ENCODE data around the gene TSPAN16.
"Not testable (repeated sequence)": the region's sequence is repeated elsewhere in the genome, so short reads cannot be mapped to it uniquely, and the experiment has no call there.

Gene TSPAN16

DNA sequence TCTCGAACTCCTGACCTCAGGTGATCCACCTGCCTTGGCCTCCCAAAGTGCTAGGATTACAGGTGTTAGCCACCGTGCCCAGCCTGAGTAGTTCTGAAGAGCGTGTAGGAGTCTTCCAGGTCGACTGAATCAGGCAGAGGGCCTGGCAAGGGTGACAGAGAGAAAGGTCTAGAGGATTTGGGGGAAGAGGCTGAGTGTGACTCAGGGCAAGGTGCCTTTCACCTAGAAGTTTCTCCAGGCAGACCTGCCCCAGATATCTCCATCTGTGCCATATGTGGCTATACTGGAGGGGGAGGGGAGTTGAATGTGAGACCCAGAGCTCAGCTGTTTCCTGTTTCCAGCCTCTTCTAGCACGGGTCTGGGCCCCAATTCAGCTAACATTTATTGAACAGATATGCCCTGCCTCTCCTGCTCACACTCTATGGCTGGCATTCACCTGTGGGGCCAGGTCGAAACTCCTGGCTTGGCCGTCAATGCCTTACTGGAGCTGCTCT lies 51.6 kb downstream of the TSPAN16 start:
- DNase-seq = no peak

DNA sequence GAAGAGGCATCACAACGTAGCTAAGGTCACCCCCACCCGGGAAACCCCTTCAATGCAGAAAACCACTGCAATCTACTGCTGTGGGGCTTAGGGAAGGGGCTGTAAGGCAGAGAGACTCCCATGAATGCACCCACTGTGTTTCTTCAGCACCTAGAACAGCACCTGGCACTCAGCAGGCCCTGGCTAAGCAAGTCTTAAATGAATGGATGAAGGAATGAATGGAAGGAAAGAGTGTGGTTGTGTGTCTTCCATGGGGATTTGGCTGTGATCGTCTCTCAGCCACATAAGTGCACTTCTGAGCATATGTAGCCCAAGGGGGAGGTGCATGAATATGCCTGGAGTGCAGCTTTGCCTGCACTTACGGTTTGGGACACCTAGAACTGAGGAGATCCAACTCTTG lies 53.2 kb downstream of the TSPAN16 start:
- no peak for DNase-seq

DNA sequence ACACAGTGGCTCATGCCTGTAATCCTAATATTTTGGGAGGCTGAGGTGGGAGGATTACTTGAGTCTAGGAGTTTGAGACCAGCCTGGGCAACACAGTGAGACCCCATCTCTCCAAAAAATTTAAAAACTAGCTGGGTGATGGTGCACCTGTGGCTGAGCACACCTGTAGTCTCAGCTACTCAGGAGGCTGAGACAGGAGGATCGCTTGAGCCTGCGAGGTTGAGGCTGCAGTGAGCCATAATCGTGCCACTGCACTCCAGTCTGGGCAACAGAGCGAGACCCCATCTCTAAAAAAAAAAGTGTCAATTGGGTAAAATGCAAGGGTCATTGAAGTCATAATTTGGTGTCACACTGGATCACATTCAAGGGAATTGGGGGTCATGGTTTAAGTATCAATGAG lies 58.1 kb downstream of the TSPAN16 start:
- DNase-seq = not testable (repeated sequence)

DNA sequence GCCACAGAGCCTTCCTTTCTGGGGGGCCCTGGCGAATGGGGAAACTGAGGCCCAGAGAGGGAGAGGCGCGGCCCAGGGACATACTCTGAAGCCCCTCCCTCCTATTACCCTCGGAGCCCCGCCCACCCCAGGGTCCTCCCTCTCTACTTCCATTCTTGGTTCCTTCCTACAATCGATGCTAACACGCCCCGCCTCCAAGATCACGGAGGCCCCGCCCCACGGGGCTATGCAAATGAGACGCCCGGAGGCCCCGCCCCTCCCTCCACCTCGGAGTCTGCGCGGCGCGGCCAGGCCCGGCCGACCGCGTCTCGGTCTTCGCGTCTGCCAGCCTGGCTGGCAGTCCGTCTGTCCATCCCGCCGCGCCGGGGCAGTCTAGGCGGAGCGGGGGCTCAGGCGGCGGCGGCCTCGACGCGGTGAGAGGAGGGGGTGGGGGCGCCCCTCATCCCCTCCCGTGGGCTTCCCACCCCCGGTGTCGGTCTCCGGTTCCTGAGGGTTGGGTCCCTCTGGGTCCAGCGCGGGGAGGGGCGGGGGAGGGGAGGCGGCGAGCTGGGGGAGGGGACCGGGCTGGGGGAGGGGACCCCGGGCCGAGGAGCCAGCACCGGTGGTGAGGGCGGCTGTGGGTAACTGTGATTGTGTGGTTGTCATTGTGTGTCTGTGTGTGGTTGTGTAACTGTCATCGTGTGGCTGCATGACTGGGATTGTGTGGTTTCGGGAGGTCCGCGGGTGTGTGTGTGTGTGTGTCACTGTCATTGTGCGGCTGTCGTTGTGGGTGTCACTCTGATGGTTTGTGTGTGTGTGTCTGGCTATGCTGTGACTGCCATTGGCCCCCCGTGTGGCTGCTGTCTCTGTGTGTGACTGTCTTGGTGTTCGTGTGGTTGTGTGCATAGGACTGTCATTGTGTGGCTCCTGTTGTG lies 59.5 kb downstream of the TSPAN16 start, which contains the start of gene PLPPR2:
TSS of gene PLPPR2 (plus strand) at position 273 of the 914 bp plus-strand sequence. CDS start 2,242 bp downstream, outside the sequence.
- DNase-seq = peak; percentile 90

DNA sequence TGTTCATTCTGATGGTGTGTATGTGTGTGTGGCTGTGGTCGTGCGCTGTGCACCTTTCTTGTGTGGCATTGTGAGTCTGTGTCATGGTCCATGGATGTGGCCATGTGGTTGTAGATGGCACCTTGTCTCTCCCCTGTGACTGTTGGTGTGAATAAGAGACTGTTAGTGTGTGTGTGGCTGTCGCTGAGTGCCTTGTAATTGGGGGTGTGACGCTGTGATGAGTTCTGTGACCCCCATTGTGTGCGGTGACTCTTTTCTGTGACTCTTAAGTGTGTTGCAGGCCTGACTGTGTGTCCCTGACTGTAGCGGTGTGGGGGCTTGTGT lies 60.1 kb downstream of the TSPAN16 start:
- DNase-seq = no peak

DNA sequence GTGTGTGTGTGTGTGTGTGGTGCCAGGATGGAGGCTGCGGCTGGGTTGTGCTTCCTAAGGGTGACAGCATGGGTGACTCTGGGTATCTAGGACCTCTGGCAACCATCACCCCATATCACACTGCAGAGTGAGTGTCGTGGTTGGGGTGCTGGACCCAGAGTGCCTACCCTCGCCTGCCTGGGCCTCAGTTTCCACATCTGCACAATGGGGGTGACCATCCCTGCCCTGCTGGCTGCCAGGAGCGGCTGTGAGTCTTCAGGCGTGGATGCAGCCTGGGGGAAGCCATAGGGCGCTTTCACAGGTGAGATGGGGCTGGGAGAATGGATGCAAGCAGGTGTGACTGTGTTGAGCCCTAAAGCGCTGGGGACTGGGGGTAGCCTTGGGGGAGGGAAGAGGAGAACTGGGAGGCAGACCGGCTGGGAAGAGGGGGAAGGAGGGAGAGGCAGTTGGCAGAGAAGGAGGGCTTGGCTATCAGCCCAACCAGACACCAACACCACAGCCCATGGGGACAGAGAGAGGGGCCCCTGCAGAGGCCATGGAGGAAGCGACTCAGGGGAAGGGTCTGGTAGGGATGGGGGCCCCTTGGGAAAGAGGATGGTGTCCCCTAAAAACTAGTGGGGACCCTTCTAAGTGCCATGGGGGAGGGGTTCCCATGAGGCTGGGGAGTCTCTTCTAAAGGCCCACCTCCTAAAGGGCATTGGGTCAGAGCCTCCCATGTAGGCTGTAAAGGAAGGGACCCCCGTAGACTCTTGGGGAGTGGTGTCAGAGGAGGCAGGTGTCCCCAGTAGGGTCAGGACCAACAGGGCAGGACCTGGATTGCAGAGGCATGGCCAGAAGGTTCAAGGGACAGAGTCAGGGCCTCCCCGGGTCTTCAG lies 61.0 kb downstream of the TSPAN16 start:
- DNase-seq = no peak

DNA sequence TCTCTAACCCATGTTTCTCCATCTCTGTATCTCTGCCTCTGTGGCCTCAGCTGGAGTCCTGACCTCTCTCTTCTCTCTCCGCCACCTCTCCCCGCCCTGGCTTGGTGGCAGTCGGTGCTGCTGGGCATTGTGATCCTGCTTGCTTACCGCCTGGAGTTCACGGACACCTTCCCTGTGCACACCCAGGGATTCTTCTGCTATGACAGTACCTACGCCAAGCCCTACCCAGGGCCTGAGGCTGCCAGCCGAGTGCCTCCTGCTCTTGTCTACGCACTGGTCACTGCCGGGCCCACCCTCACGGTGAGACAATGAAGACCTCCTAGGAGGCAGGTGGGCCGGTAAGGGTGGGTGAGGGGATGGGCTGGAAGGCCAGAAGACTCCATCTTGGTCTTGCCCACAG lies 63.5 kb downstream of the TSPAN16 start:
- DNase-seq = no peak

DNA sequence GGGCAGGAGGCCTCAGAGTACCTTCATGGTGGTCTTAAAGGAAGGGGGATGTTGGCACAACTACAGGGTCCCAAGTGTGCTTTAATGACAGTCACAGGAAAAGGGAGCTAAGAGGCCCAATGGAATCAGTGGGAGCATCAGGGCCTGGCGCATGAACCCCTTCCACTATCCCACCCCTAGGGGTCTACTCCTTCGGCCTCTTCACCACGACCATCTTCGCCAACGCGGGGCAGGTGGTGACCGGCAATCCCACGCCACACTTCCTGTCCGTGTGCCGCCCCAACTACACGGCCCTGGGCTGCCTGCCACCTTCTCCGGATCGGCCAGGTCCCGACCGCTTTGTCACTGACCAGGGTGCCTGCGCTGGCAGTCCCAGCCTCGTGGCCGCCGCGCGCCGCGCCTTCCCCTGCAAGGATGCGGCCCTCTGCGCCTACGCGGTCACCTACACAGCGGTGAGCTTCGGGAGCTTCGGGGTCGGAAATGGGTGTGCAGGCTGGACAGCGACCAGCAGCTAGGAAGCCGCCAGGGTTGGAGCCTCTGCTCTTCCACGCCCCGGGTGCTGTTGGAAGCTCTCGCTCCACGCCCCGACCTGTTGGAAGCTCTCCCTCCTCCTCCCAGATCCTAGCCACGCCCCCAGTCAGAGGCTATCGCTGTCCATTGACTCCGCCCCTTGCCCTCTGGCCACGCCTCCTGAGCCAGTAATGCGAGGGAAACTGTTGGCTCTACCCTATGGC lies 65.2 kb downstream of the TSPAN16 start:
- no peak for DNase-seq

DNA sequence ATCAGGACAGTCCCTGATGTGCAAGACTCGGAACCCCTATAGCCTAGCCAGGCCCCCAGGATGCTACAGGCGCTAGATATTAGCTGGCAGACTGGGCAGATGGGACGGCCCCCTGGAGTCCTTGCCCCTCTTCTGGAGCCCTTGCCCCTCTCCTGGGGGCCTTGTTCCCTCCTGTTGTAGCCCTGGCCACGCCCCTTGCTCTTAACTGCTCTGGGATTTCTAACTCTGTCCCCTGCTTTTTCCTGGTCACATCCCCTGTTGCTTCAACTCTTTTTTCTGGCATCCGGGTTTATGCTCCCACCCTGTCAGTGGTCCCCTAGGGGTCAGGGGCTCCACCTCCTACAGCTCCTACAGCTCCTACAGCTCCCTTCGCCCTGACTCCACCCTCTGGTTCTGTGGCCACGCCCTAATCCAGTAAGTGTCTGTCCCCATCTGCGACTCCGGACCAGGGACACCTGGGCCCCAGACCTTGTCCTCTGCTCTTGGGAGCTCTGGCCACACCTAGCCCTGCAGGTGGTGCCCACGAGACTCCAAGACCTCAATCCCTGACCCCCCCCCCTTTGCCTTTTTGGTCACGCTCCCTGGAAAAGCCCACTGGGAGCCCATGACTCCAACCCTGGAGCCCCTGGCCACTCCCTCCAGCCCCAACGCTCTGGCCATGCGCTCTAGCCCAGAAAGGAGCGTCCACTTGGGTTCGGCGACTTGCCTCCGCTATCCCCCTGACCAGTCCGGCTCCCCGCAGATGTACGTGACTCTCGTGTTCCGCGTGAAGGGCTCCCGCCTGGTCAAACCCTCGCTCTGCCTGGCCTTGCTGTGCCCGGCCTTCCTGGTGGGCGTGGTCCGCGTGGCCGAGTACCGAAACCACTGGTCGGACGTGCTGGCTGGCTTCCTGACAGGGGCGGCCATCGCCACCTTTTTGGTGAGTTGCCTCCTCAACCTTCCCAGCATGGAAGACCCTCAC lies 66.1 kb downstream of the TSPAN16 start:
- no peak for DNase-seq

DNA sequence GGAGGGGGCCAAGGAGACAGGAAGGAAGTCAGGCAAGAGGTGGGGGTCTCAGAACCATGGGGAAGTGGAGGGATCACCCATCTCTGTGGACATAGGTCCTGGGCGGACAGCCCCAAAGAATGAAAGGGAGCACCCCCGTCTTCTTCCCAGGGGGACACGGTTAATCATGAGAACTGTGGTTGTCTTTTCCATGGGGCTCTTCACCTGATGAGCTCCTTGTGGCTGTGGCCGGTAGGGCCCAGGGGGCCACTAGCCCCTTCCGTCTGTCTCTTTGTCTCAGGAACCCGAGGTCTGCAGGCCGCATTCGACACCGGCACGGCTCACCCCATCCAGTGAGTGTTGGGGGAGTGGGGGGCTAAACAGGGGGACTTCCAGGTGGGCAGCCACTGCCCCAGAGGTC lies 67.9 kb downstream of the TSPAN16 start:
- DNase-seq = no peak

DNA sequence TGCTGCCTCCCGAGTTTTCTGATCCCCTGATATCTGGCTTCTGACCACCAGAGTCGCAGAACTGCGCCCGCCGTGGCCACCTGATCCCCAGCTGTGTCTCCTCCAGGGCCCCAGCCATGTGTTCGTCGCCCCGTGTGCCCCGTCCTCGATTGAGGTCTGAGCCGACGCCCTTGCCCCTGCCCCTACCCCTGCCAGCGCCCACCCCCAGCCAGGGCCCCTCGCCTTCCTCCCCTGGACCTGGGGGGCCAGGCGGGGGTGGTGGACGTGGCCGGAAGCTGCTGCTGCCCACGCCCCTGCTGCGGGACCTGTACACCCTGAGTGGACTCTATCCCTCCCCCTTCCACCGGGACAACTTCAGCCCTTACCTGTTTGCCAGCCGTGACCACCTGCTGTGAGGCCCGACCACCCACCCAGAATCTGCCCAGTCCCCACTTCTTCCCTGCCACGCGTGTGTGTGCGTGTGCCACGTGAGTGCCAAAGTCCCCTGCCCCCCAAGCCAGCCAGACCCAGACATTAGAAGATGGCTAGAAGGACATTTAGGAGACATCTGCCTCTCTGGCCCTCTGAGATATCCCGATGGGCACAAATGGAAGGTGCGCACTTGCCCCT lies 68.4 kb downstream of the TSPAN16 start:
- DNase-seq = no peak

DNA sequence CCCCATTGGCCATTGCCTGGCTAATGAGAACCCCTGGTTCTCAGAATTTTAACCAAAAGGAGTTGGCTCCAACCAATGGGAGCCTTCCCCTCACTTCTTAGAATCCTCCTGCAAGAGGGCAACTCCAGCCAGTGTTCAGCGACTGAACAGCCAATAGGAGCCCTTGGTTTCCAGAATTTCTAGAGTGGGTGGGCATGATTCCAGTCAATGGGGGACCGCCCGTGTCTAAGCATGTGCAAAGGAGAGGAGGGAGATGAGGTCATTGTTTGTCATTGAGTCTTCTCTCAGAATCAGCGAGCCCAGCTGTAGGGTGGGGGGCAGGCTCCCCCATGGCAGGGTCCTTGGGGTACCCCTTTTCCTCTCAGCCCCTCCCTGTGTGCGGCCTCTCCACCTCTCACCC lies 69.0 kb downstream of the TSPAN16 start:
- no peak for DNase-seq
